ENCODE results near the gene EIF1AX. TPM values are rescaled to one million over a fixed set of nuclear protein-coding genes. Genes with fewer than 3 reads are reported as not detected.

EIF1AX gene
- total RNA-seq, 1 experiment from 2014 or later, result 159 TPM

DNA sequence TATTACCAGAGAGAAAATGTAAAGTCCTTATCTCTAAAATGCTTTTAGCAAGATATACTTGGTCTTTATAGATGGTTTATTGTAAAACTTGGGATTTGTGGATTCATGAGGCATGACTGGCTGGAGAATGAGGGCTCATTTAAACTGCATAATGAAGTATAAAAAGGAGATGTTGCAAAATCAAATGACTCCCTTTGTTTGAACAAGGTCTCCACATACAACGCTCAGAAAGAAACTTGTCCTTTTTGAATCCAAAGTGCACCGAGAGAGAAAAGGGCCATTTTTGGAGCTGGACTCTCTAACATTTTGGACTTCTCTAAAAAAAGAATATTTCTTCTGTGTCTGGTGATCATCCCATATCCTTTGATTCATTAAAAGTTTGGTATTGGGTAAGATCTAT is 7.7 kb upstream of the EIF1AX start:
- Mint-ChIP-seq H3K27ac (no peak overlapping the region), H3K4me3 (no peak overlapping the region), H3K9me3 (no peaks in the 10 kb centered on the region), H3K27me3 (ENCODE audit: low read depth) (no peaks in the 10 kb centered on the region), H3K36me3 (peaks cover 4% of the 10 kb centered on the region), H3K4me1 (no peaks in the 10 kb centered on the region)
- TF ChIP-seq ZNF423 (CRISPR knock-in tag; IDR thresholded peaks at IDR 0.05), result no peak
- no peak for TF ChIP-seq USF1 (CRISPR knock-in tag; IDR thresholded peaks at IDR 0.05)
- TF ChIP-seq RORB (CRISPR knock-in tag; IDR thresholded peaks at IDR 0.05), result no peak
- DNase-seq (ENCODE audit: low spot score) (no peak), ATAC-seq (no peak)
- CTCF ChIA-PET, result no interaction called here
- POLR2A ChIA-PET, result no interaction called here

- ChIA-PET POLR2A (no interaction called here), CTCF (no interaction called here)
- no peaks in the 10 kb centered on the region for H3K9me3 Mint-ChIP-seq
- DNase-seq (ENCODE audit: low spot score) (no peak), ATAC-seq (no peak)
- H3K27ac Mint-ChIP-seq, result no peak overlapping the region
- no peaks in the 10 kb centered on the region for H3K4me1 Mint-ChIP-seq
- no peaks in the 10 kb centered on the region for H3K27me3 Mint-ChIP-seq (ENCODE audit: low read depth)
- TF ChIP-seq, protein P1, sequence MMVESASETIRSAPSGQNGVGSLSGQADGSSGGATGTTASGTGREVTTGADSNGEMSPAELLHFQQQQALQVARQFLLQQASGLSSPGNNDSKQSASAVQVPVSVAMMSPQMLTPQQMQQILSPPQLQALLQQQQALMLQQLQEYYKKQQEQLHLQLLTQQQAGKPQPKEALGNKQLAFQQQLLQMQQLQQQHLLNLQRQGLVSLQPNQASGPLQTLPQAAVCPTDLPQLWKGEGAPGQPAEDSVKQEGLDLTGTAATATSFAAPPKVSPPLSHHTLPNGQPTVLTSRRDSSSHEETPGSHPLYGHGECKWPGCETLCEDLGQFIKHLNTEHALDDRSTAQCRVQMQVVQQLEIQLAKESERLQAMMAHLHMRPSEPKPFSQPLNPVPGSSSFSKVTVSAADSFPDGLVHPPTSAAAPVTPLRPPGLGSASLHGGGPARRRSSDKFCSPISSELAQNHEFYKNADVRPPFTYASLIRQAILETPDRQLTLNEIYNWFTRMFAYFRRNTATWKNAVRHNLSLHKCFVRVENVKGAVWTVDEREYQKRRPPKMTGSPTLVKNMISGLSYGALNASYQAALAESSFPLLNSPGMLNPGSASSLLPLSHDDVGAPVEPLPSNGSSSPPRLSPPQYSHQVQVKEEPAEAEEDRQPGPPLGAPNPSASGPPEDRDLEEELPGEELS (CRISPR knock-in tag; IDR thresholded peaks at IDR 0.05), result no peak
- TF ChIP-seq PREB (CRISPR knock-in tag; IDR thresholded peaks at IDR 0.05; ENCODE audit: borderline replicate concordance) (no peak), CREM (CRISPR knock-in tag; IDR thresholded peaks at IDR 0.05) (no peak), ZNF396 (CRISPR knock-in tag; IDR thresholded peaks at IDR 0.05; ENCODE audit: borderline replicate concordance) (no peak), HMGA2 (CRISPR knock-in tag; IDR thresholded peaks at IDR 0.05) (no peak), ZNF232 (CRISPR knock-in tag; IDR thresholded peaks at IDR 0.05) (no peak), JUN (CRISPR knock-in tag; IDR thresholded peaks at IDR 0.05) (no peak), ELF4 (CRISPR knock-in tag; IDR thresholded peaks at IDR 0.05; ENCODE audit: low read depth) (no peak), ZNF425 (CRISPR knock-in tag; conservative IDR thresholded peaks at IDR 0.05) (no peak), MLX (CRISPR knock-in tag; IDR thresholded peaks at IDR 0.05) (no peak)
- H3K4me3 Mint-ChIP-seq, result no peak overlapping the region
- 0 out of 2 replicates have a peak, but pooled peaks cover under 1% of the 10 kb centered on the region for H3K36me3 Mint-ChIP-seq
Measured at GRCh38 chrX:20147561-20147960, 5.9 kb upstream of the EIF1AX start.

DNA sequence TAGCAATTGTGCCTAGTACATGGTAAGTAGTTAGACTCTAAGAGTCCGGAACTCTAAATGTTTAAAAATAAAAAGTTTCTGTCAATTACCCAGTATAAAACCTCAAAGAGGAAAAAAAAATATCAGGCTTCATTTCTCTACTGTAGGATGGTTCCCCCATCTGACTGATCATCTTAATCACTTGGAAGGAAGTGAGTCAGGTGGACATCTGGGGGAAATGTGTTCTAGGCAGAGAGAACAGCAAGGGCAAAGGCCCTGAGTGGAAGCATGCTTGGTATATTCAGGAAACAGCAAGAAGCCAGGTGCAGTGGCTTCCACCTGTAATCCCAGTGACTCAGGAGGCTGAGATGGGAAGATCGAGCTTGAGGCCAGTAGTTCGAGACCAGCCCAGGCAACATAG is 2.9 kb upstream of the EIF1AX start:
- H3K27me3 Mint-ChIP-seq (ENCODE audit: low read depth), result no peaks in the 10 kb centered on the region
- ChIA-PET POLR2A (no interaction called here), CTCF (no interaction called here)
- TF ChIP-seq NR2C2 (CRISPR knock-in tag; IDR thresholded peaks at IDR 0.05) (no peak), RELA (CRISPR knock-in tag; IDR thresholded peaks at IDR 0.05; ENCODE audit: borderline replicate concordance) (no peak), MXD4 (CRISPR knock-in tag; IDR thresholded peaks at IDR 0.05; ENCODE audit: borderline replicate concordance) (no peak), FOXK1 (CRISPR knock-in tag; IDR thresholded peaks at IDR 0.05) (no peak)
- TF ChIP-seq, protein P2, sequence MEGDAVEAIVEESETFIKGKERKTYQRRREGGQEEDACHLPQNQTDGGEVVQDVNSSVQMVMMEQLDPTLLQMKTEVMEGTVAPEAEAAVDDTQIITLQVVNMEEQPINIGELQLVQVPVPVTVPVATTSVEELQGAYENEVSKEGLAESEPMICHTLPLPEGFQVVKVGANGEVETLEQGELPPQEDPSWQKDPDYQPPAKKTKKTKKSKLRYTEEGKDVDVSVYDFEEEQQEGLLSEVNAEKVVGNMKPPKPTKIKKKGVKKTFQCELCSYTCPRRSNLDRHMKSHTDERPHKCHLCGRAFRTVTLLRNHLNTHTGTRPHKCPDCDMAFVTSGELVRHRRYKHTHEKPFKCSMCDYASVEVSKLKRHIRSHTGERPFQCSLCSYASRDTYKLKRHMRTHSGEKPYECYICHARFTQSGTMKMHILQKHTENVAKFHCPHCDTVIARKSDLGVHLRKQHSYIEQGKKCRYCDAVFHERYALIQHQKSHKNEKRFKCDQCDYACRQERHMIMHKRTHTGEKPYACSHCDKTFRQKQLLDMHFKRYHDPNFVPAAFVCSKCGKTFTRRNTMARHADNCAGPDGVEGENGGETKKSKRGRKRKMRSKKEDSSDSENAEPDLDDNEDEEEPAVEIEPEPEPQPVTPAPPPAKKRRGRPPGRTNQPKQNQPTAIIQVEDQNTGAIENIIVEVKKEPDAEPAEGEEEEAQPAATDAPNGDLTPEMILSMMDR (IDR thresholded peaks at IDR 0.05), result no peak
- TF ChIP-seq, protein P3, sequence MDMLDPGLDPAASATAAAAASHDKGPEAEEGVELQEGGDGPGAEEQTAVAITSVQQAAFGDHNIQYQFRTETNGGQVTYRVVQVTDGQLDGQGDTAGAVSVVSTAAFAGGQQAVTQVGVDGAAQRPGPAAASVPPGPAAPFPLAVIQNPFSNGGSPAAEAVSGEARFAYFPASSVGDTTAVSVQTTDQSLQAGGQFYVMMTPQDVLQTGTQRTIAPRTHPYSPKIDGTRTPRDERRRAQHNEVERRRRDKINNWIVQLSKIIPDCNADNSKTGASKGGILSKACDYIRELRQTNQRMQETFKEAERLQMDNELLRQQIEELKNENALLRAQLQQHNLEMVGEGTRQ (CRISPR knock-in tag; IDR thresholded peaks at IDR 0.05), result no peak
- peaks cover 8% of the 10 kb centered on the region; the same call in 1 of the 2 replicates for H3K36me3 Mint-ChIP-seq
- H3K9me3 Mint-ChIP-seq, result no peaks in the 10 kb centered on the region
- ATAC-seq (no peak), DNase-seq (ENCODE audit: low spot score) (no peak)
- no peak overlapping the region for H3K4me3 Mint-ChIP-seq
- H3K27ac Mint-ChIP-seq, result no peak overlapping the region
- H3K4me1 Mint-ChIP-seq, result peaks cover 10% of the 10 kb centered on the region

Data from WTC11 (cell line).